Fibroblast of pulmonary artery (primary cell): Measurements from ENCODE around the gene GRIN2A.

ENCODE experiments used
- DNase-seq: peaks from one replicate; pipeline ENCODE4 v3.0.0-alpha.2; 2010; ENCODE audit warnings: low read depth
- H3K4me3 ChIP-seq: replicated peaks from 2 replicates; pipeline ENCODE4 v1.5.1; 2011; ENCODE audit warnings: low read depth, mild to moderate bottlenecking, control low read depth, low read length, moderate library complexity
- TF ChIP-seq, protein P1 (sequence below): IDR thresholded peaks from 2 replicates; pipeline ENCODE4 v1.5.1; 2011; ENCODE audit warnings: mild to moderate bottlenecking, control low read depth, low read length, inconsistent platforms; ENCODE audit errors: missing control alignments

GRIN2A gene

DNA sequence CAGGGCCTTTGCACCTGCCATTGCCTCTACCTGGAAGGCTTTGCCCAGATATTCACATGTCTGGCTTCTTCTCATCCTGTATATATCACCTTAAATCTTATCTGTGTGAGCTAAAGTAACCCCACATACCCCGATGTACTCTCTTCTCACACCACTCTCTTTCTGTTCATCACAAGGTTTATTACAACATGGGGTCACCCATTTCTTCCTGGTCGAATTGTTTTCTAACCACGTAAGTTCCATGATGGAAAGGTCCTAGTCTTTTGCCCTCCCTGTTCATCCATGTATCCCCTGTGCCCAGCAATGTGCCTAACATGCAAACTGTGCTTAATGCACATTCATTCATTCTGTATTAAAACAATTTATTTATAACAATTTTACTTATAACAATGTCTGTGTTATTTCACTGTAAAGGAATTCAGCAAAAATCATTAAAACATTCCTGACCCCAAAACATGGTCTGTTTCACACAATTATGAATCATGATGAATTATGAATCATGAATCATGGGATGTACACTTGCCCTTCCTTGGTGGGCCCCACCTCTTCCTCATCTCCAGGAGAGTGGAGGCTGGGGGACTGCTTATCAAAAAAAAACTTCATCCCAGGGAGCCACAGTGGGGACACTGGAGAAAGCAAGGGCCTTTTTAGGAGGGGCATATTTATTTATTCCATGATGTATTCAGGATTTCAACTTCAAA is 336.4 kb downstream of the GRIN2A start:
- TF ChIP-seq, protein P1, sequence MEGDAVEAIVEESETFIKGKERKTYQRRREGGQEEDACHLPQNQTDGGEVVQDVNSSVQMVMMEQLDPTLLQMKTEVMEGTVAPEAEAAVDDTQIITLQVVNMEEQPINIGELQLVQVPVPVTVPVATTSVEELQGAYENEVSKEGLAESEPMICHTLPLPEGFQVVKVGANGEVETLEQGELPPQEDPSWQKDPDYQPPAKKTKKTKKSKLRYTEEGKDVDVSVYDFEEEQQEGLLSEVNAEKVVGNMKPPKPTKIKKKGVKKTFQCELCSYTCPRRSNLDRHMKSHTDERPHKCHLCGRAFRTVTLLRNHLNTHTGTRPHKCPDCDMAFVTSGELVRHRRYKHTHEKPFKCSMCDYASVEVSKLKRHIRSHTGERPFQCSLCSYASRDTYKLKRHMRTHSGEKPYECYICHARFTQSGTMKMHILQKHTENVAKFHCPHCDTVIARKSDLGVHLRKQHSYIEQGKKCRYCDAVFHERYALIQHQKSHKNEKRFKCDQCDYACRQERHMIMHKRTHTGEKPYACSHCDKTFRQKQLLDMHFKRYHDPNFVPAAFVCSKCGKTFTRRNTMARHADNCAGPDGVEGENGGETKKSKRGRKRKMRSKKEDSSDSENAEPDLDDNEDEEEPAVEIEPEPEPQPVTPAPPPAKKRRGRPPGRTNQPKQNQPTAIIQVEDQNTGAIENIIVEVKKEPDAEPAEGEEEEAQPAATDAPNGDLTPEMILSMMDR, result no peak
- peak; percentile 22 for DNase-seq
- no peak overlapping the region for H3K4me3 ChIP-seq

DNA sequence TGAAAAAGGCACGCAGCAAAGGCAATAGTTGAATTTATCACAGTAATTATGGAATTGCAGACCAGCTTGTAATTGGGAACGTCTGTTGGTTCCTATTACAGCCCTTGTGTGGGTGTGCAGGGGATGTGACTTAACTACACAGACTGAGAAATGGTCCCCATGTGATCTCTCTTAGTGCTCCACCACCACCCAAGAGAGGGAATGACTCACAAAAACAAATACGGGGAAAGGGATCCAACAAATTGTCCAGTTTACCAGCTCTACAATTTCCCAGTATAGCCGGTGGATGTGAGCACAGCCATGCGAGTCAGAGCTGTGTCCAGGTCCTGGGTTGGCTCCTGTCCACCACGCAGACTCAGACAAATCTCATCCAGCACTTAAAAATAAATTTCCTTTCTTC is 337.9 kb downstream of the GRIN2A start:
- TF ChIP-seq, protein P1, result no peak
- no peak for DNase-seq
- H3K4me3 ChIP-seq, result no peak overlapping the region

DNA sequence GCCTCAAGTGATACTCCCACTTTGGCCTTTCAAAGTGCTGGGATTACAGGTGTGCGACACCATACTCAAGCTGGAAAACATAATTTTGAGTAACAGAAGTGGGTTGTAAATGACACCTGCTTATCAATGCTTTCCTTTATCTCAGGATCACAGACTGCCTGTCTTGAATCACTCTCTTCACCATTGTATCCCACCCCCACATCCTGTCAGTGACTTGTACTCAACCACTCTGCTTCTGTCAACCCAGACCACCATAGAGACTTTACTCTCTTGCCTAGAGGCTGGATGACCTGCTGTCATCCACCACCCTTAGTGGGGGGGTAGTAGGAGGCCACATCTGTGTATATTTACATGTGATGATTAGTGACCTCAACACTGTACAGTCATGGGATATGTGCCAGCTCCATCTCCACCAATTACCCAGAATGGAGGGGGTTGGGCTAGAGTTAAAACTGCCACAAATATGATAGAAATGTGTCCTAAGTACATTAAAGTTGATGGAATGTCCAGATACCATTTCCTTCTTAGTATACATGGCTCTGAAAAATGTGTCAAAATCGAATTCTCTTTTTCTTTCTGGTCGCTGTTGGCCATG is 338.7 kb downstream of the GRIN2A start:
- TF ChIP-seq, protein P1, result no peak
- no peak for DNase-seq
- no peak overlapping the region for H3K4me3 ChIP-seq

DNA sequence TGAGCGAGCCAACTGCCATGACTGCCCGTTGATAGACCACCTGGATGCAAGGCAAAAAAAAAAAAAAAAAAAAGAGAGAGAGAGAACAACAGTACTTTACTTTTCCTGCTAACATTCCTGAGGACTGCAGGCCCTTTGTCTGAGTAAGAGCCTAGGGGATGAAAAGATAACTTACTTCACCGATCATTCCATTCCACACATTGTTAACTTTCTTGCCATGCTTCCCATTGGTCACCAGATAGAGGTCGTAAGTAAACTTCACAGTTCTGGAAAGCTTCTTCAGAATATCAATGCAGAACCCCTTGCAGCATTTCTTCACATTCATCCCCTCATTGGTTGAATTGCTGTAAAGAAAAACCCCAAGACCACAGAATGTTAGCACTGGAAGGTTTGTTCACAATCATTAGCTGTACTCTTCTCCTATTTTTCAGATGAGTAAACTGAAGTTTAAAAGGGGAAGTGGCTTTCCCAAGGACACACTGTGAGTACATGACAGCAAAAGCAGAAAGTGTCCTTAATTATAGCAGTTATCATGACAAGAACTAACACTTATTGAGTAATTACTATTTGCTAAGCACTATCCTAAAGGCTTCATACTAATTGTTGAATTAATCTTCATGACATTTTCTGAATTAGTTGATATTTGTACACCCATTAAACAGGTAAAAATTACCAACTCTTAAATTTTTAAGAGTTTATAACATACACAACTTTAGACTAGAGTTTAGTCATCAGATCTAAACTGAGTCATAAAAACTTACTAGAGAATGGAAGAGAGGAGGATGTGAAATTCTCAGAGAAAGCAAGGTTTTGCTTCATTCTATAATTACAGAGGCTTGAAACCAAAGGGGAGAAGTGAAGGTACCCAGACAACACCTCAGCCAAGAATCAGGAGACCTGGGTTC is 341.2 kb downstream of the GRIN2A start:
- TF ChIP-seq, protein P1, result no peak
- no peak for DNase-seq
- H3K4me3 ChIP-seq, result no peak overlapping the region

DNA sequence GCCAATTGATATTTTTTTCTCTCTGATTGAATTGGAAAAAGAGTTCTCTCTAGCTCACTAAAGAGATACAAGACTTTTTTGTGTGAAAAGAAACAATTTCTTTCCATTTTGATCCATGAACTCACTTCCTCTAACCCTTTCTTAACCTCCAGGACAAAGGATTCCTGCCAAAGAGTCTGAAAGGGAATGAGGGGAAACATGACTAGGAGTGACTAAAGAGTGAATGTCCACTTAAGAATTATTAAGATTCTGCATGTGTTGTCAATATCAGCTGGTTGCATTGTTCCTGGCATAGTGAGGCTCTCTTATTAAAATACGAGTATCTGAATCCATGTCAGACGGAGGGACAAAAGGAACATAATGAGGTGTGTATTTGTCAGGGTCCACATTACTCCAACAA is 344.7 kb downstream of the GRIN2A start:
- TF ChIP-seq, protein P1, result no peak
- no peak for DNase-seq
- no peak overlapping the region for H3K4me3 ChIP-seq

DNA sequence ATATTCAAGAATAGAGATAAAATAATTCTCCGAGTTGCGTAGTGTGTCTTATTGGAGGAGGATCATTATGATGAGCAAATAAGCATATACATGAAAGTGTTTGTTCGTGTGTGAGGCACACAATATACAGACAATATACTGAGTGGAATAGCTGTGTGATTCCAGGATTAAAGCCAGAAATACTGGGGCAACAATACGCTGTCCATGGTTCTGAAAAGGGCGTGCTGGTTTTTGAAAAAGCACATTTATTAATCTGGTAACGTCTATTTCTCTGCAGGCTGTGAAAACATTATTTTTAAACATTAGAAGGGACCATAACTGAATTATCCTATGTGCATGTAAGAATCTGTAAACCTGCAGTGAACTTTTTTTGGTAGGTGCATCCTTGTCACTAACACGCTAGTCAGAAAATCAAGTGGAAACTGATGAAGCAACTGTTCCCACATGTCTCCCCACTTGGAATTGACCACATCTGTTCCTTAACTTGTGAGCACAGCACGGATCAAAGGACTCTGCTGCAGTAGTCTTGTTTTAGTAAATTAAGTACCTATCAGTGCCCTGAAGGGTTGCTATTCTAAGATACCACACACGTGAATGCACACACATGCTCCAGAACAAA is 346.0 kb downstream of the GRIN2A start:
- peak; percentile 39 for DNase-seq

More for the DNA sequence above, 346.0 kb downstream of the GRIN2A start:
- no peak overlapping the region for H3K4me3 ChIP-seq
- TF ChIP-seq, protein P1, result no peak
